T-helper 1 cell (primary cell): ENCODE data around the gene NDRG3.

Experiments used
- DNase-seq, 5 donors: peaks; one replicate each; pipeline ENCODE4 v3.0.0-alpha.2; 2012 to 2020
- total RNA-seq, 4 donors: gene quantifications; one replicate each; lab custom pipeline; 2026; lab: John Stamatoyannopoulos, UW

NDRG3 gene
- total RNA-seq: 44.1 to 64.0 (median 48.0) reads per million in 4 donors

DNA sequence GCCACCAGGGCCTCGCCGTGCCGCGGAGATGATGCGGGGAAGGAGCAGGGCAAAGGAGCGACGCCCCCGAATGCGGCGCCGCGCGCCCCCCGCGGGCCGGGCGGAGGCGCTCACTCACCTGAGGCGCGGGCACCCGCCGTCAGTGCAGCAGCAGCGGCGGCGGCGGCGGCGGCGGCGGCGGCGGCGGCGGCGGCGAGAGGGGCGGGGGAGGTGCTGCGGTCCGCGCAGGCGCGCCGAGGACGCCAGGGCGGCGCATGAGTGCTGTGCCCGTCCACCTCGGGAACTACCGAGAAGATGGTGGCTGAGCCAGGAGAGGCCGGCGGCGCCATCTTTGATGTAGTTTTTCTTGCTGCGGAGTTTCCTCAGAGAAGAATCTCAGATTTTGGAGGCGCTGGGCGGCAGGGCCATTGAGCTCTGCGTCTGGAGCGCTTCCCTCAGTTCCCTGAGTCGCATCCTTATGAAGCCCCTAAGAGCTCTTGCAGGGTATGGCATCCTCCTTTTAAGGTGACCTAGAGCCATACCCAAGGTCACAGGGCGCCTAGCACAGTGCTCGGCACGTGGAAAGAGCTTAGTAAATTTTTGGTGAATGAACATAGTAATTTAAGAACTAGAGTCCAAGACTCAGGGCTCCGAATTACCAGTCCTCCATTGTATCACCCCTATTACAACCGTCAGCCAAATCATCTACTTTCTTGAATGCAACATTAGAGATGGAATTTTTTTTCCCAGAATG lies at the start of gene NDRG3:
NDRG3 (minus strand) TSS at position 164 of the 733 bp plus-strand sequence. CDS start 24,355 bp downstream, outside the sequence.
- peak; percentile 85 to 94 (median 91) for DNase-seq

- no peak for DNase-seq
Observed at GRCh38 chr20:36794116-36794474, 48.2 kb upstream of the NDRG3 start.

DNA sequence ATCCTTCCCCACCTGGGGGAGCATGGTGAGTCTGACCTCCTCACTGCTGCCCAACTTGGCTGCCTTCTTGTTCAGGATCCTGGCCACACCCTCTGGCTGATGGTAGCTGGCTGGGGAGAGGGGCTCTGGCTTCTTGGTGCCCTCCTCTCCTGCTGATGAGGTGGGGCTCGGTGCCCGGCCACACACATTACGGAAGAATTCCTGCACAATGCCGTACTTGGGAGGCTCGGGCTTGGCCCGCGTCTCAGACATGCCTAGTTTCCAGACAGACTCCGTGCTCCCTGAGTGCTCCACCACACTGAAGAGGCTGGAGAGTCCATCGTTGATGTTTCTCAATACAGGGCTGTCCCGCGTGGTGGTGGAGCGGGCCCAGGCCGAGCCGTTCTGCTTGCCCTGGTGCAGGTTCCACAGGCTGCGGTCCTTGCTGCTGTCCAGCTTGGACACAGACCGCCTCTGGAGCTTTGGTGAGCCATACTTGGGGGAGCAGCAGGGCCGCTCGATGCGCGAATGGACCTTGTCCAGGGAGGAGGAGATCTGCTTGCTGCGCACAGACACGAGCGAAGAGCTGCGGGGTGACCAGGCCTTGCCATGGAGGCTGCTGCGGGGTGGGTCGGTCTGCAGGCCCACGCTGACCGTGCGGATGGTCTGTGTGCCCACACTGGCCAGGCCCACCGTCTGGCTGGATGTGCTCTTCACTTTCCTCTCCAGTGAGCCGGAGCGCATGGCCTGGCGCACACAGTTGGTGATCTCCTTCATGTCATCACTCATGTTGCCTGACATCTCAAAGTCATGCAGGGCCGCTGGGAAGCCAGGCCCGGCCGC lies 47.6 kb upstream of the NDRG3 start:
- no peak for DNase-seq

DNA sequence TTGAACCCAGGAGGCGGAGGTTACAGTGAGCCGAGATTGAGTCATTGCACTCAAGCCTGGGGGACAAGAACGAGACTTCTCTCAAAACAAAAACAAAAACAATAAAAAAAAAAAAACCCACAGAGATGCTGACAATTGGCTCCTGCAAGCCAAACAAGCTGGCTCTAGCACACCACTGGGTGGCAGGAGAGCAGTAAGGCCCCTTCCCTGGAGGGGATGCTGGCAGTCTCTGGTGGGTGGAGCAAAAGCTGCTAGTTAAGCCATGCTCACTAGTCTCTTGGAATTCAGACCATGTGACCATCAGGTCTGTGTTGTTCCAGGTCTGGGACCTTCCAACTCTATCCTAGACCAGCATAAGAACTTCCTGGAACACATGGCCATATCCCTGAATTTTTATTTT lies 46.5 kb upstream of the NDRG3 start:
- DNase-seq: no peak

GRCh38 chr20:36791862-36792261 lies 46.0 kb upstream of the NDRG3 start:
- DNase-seq: no peak

- DNase-seq: no peak
Observed at GRCh38 chr20:36786663-36787062, 40.8 kb upstream of the NDRG3 start.

- DNase-seq: no peak
Observed at GRCh38 chr20:36786246-36786645, 40.4 kb upstream of the NDRG3 start.

DNA sequence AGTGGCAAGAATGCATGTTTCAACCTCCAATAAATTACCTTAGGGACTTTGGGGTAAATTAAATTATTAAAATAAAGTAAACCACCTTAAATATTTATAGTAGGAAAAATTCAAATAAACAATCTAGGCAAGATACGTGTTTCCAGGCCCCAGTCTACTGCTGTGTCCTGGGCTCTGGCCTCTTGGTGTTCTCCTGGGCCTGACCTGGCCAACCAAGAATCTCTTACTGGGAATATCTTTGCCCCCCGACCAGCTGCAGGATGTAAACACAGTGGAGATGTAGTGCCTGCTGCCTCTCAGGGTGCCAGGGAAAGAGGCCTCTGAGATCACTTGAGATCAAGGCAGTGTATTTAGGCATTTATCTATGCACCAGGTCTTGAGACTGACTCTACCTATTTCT lies 39.4 kb upstream of the NDRG3 start:
- no peak for DNase-seq

- no peak for DNase-seq
Observed at GRCh38 chr20:36784900-36785299, 39.0 kb upstream of the NDRG3 start.

- no peak for DNase-seq
Observed at GRCh38 chr20:36784116-36784515, 38.2 kb upstream of the NDRG3 start.

- no peak for DNase-seq
Observed at GRCh38 chr20:36779656-36780025, 33.8 kb upstream of the NDRG3 start.

- no peak for DNase-seq
Observed at GRCh38 chr20:36778831-36779655, 33.2 kb upstream of the NDRG3 start.

- DNase-seq: no peak
Observed at GRCh38 chr20:36777576-36777975, 31.7 kb upstream of the NDRG3 start.

GRCh38 chr20:36777167-36777566 lies 31.3 kb upstream of the NDRG3 start:
- DNase-seq: no peak

- DNase-seq: no peak
Observed at GRCh38 chr20:36775826-36776225, 29.9 kb upstream of the NDRG3 start.

DNA sequence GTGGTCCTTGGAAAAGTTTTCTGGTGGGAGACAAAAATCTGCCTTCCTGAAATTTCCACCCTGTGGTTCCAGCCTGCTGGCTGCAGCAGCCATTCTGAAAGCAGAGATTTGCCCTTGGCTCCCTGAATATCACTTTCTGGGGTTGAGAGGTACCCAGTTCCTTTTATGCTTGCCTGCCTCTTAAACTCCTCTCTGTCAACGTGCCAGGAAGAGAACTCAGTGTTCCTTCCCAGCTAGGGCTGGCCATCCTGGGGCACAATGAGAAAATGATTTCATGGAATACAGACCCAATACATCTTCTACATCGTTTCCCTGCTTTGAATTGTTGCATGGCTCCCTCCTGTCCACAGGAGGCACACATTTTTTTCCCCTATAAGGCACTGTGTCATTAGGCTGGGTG lies 29.3 kb upstream of the NDRG3 start:
- no peak for DNase-seq

GRCh38 chr20:36773597-36774390 lies 27.9 kb upstream of the NDRG3 start, which contains the start of gene DSN1:
Gene DSN1, minus strand, starts transcription at chr20:36773763. Its CDS starts 2,305 bp downstream, at chr20:36771458.
- DNase-seq: peak; percentile 95 to 98 (median 97)

- no peak for DNase-seq
Observed at GRCh38 chr20:36773107-36773596, 27.3 kb upstream of the NDRG3 start.

DNA sequence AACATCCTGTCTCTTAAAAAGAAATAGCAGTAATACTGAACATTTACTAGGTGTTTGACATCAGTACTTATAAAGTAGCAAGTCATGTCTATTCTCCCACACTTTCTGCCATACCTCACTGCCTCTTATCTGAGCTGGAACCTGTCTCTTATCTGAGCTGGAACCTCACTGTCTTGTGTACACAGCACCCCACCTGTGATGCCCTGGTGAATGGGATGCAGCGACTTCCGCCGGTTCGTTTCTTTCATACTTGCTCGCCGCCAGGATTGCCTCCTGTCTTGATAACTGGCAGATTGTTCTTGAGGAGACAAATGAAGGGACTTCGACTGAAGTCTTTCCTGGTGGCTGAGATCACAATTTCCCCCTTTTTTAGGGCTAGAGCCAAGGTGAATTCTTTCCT lies 24.8 kb upstream of the NDRG3 start:
- no peak for DNase-seq

DNA sequence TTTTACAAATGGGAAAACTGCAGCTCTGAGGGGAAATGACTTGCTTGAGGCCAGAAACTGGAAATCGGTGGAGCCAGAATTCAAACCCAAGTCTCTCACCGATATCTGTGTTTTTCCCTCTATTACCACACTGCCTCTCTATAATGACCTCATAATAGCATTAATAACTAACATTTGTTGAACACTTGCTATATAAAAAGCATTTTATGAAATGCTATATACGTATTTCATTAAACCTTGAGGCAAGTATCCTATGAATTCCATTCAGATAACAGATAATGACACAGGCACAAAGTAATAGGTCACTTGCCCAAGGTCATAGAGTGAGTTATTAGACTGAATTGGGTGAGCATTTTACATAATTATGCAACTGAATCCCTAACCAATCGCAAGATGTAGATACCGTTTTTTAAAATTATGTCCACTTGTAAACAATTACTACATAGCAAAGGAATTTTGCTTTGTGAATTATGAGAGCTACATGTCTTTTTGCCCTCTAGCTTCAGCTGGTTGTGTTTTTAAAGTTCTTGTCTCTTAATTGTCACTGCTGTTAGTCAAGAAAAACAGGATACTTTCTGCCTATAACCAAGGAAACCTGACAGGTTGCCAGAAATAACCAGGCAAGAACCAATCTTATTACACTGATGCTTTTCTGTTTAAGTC lies 23.0 kb upstream of the NDRG3 start:
- no peak for DNase-seq

DNA sequence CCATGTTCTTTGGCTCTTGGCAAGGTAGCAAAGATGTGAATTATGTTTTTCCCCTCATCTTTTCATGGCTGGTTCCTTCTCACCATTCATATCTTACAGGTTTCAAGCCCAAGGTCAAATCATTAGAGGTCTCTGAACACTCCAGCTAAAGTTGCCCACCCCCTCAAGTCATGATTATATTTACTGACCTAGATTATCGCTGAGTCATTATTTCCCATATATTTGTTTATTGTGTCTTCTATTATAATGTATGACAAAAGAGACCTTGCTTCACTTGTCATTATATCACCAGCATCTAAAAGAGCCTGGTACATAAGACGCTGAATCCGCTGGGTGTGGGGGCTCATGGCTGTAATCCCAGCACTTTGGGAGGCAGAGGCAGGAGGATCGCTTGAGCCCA lies 15.2 kb upstream of the NDRG3 start:
- DNase-seq: no peak

DNA sequence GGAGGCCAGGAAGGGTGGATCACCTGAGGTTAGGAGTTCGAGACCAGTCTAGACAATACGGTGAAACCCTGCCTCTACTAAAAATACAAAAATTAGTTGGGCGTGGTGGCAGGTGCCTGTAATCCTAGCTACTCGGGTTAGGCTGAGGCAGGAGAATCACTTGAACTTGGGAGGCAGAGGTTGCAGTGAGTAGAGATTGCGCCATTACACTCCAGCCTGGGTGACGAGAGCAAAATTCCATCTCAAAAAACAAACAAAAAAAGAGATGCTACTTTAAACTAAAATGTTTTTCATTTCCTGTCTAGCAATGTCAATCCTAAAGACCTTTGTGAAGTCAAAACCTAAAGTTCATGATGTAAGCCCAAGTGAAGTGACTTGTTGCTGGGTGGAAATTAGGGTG lies 14.8 kb upstream of the NDRG3 start:
- DNase-seq: no peak
